Mesangial cell (primary cell): ENCODE data around the gene TEX14. TPM values are rescaled to one million over a fixed set of nuclear protein-coding genes. Genes with fewer than 3 reads are reported as not detected.

Experiments used
- total RNA-seq: library from RNA; depleted of rRNA; stranded (reverse); fragments of >200 nt; gene quantifications from 2 replicates; pipeline ENCODE4 v1.2.3, GENCODE V29; 2015

The TEX14 gene, protein sequence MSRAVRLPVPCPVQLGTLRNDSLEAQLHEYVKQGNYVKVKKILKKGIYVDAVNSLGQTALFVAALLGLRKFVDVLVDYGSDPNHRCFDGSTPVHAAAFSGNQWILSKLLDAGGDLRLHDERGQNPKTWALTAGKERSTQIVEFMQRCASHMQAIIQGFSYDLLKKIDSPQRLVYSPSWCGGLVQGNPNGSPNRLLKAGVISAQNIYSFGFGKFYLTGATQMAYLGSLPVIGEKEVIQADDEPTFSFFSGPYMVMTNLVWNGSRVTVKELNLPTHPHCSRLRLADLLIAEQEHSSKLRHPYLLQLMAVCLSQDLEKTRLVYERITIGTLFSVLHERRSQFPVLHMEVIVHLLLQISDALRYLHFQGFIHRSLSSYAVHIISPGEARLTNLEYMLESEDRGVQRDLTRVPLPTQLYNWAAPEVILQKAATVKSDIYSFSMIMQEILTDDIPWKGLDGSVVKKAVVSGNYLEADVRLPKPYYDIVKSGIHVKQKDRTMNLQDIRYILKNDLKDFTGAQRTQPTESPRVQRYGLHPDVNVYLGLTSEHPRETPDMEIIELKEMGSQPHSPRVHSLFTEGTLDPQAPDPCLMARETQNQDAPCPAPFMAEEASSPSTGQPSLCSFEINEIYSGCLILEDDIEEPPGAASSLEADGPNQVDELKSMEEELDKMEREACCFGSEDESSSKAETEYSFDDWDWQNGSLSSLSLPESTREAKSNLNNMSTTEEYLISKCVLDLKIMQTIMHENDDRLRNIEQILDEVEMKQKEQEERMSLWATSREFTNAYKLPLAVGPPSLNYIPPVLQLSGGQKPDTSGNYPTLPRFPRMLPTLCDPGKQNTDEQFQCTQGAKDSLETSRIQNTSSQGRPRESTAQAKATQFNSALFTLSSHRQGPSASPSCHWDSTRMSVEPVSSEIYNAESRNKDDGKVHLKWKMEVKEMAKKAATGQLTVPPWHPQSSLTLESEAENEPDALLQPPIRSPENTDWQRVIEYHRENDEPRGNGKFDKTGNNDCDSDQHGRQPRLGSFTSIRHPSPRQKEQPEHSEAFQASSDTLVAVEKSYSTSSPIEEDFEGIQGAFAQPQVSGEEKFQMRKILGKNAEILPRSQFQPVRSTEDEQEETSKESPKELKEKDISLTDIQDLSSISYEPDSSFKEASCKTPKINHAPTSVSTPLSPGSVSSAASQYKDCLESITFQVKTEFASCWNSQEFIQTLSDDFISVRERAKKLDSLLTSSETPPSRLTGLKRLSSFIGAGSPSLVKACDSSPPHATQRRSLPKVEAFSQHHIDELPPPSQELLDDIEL (N-terminal part only)
- under 0.01 TPM in 1 of 2 replicates, not detected in the other for total RNA-seq

DNA sequence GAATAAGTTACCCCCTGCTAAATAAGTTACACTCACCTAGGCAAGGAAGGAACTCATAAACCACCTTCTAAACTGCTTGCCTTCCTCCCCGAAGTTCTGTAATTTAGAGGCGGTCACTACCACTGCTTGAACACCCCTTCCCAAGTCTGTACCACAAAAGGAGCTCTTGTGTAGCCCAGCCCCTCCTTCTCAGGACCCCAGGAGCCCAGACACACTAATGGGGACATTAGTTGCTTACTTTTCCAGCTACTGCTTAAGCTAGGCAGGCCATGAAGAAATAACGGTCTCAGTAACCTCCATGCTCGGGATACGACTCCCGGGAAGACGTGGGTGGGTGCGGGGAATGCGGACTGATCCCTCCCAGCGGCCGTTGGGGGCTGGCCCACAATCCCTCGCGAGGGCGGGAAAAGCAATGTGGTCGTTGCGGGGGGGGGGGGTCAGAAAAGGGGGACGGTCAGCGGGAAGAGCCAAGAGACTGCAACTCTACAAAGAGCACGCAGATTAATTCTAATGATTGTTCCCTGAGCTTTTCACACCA is at the start of gene TEX14:
Gene TEX14 (minus strand): TSS at position 345 of the 538 bp plus-strand sequence. CDS start 40,044 bp downstream, outside the sequence.

DNA sequence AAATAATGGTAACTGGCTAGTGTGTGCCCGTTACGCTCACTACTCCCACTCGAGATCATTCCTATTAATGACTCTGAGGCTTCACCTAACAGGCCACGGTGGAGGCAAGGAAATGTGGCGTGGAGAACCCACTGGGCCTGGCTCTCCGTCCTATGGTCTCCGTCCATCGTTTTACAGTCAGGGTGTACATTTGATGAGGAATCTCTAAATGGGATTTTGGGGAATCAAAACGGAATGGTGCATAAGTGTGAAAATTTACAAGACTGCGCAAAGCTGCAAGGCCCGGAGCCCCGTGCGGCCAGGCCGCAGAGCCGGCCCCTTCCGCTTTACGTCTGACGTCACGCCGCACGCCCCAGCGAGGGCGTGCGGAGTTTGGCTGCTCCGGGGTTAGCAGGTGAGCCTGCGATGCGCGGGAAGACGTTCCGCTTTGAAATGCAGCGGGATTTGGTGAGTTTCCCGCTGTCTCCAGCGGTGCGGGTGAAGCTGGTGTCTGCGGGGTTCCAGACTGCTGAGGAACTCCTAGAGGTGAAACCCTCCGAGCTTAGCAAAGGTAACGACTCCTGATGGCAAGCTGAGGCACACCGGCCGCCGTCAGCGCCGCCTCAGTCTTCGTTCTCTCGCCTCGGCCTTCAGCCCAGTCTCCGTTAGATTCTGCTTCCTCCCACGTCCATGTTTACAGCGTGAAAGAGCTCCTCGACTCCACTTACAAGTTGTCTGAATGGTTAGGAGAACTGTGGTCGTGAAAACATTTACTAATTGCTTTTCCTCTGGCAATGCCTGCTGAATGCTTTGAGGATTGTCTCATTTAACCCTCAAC is 602 bp upstream of the TEX14 start, which contains the start of gene RAD51C:
Gene RAD51C (plus strand): TSS at position 364 of the 817 bp plus-strand sequence. CDS start 42 bp downstream, at position 406.

DNA sequence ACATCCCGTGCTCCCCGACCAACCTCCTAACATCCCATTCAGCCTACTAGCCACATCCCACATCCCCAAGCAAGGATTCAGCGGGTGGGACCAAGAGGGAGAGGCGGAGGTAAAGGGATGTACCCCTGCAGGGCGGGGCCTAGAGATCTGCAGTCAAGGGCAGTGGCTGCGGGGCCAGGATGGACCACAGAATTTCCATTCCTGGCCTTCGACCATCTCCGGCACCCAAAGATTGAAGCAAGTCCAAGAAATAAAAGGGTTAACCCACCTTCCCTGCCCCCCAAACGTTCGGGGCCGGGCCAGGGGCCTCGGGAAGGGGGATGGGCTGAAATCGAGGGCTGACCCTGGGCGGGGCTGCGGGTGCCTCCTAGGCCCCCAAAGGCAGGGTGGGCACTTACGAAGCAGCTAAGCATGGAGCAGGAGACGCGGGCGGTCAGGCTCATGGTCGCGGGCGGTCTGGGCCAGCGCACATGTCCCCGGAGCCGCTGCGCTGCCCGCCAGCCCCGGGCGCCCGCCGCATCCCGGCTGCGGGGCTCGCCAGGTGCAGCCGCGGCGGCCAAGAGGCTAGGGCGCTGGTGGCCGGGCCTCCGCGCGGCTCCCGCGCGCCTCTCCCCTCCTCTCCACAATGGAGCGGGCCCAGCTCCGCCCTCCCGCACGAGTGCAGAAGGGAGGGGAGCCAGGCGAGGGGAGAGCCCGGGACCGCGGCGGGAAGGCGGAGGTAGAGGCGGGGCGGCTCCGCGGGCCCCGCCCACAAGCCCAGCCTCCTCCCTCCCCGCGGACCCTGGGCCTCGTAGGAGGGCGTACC is 177.7 kb downstream of the TEX14 start, which contains the start of gene MTMR4:
Gene MTMR4 (minus strand): TSS at position 674 of the 805 bp plus-strand sequence. CDS start 231 bp downstream, at position 443.

Other genes starting within 250 kb of the TEX14 start
- 0.16 and 0.25 TPM in 2 replicates for gene HSF5, start 203.6 kb downstream of the TEX14 start, total RNA-seq
- gene MTMR4, start 177.4 kb downstream of the TEX14 start, total RNA-seq = 25.0 and 46.0 TPM in 2 replicates
- gene RAD51C, start 557 bp upstream of the TEX14 start, total RNA-seq = 9.4 and 36.5 TPM in 2 replicates
- 0.51 and 1.1 TPM in 2 replicates for gene PPM1E, start 63.8 kb upstream of the TEX14 start, total RNA-seq